GM19397 (cell line): ENCODE data around the gene INPP4A.
A peak's percentile ranks its signal among the peaks of the same experiment; 100 is the strongest.
"Not testable (repeated sequence)": the region's sequence is repeated elsewhere in the genome, so short reads cannot be mapped to it uniquely, and the experiment has no call there.

Experiments
- ATAC-seq: cut with Tn5 transposase; IDR thresholded peaks from one replicate; pipeline ENCODE4 v1.9.1; 2021; ENCODE audit warnings: mild to moderate bottlenecking, moderate library complexity; ENCODE audit not compliant: unreplicated experiment

Gene INPP4A

DNA sequence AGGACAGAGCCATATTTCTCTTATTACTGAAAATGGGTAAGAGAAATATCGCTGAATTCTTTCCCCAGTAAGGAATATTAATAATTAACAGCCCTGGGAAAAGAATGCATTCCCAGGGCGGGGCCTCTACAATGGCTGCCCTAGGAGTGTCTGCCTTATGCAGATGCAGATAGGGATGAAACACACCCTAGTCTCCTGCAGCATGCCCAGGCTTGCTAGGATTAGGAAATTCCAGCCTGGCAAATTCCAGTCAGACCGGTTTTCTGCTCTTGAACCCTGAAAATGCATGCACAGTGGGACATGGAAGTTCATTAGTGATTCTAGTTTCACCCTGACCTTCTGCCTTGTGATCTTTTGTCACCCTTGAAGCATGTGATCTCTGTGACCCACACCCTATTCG lies 9.0 kb upstream of the INPP4A start:
- not testable (repeated sequence) for ATAC-seq

DNA sequence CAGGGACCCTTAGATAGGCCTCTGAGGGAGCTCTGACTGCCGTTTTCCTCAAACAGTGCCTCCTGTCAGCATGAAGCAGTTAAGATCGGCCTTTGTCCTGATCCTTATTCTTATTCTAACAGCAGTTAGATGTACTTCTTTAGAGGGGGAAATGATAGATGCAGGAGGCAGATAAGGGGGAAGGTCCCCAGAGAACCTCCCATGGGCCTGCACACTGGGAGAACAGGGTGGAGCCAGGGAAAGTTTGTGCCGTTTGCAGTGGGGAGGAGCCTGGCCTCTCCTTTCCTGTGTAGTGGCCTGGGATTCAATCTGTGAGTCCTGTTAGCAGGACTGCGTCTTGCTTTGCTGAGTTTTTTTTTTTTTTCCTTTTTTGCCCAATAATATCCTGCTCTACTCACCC lies 7.9 kb upstream of the INPP4A start:
- ATAC-seq = no peak

DNA sequence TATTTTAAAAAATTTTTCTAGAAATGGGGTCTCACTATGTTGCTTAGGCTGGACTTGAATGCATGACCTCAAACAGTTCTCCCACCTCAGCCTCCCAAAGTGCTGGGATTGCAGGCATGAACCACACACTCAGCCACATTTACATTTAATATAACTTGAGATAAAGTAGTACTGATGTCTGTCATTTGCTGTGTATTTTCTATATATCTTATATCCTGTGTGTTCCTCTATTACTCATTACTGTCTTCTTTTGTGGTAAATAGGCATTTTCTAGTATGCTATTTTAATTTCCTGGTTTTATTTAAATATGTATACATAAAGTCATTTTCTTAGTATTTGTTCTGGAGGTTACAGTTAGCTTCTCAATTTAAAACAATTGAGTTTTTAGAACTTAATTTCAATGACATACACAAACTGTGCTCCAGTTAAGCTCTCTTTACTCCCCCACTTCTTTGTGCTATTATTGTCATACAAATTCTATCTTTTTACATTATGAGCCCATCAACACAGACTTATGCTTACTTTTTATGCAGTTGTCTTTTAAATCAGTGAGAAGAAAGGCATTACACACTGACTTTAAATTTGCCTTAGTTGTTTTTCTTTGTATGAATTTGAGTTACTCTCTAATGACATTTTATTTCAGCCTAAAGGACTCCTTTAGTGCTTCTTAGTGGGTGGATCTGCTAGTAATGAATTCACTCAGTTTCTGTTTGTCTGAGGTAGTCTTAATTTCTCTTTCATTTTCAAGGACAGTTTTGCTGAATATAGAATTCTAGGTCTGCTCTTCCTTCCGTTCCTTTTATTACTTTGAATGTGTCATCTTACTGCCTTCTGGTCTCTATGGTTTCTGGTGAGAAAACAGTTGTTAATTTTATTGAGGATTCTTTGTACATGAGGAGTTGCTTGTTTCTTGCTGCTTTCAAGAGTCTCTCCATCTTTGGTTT lies 6.2 kb upstream of the INPP4A start:
- no peak for ATAC-seq

DNA sequence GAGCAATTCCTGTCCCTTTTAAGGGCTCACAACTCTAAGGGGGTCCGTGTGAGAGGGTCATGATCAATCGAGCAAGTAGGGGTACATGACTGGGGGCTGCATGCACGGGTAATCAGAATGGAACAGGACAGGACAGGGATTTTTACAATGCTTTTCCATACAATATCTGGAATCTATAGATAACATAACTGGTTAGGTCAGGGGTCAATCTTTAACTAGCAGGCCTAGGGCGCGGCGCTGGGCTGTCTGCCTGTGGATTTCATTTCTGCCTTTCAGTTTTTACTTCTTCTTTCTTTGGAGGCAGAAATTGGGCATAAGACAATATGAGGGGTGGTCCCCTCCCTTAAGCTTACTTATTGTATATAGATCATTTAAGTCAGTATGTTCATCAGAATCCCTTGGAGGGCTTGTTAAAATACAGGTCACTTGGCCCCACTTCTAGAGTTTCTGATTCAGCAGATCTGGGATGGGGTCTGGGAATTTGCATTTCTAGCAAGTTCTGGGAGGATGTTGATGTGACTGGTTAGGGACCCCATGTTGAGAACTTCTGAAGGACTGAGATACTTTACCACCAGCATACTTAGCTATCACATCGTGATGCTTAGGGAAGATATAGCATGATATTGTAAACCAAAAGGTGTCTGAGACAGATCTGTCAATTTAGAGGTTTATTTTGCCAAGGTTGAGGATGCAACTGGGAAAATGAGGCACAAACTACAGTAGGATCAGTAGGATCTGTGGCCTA lies 2.8 kb upstream of the INPP4A start:
- ATAC-seq = no peak

DNA sequence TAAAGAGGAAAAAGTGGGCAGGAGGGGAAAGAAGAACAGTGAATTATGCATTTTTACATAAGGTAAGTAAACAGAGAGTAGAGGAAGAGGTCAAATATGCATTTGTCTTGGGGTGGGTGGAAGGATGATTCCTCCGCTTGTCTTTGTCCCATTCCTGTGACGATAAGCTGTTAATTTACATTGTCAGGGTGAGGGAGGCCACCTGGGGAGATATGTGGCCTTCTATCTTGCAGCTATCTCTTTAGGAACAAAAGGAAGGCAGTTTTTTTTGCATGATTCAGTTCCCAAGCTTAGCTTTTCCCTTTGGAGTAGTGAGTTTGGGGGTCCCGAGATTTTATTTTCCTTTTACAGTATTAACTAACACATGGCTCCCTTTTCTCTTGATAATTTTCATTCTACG lies 2.2 kb upstream of the INPP4A start:
- no peak for ATAC-seq

DNA sequence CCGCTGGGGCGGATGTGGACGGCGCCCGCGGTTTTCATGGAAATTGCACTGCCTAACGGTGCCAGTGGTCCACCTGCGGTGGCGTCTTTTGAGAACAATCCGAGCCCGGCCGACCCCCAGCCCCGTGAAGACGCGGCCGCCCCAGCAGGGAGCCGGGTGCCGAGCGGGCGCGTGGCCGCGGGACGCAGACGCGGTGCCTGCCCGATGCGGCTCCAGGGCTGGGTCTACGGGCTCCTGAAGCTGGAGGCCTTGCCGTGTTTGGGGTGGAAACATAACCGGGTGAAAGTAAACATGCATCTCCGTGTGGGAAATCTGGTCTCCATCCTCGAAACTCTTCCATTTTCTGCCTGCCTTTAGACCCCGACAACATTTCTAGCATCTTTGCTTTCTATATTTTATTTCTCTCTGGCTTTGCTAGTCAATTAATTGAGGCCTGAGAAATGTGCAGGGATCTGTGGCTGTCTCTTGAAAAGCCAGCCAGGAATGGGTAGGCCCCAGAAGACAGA lies 572 bp downstream of the INPP4A start:
- peak; percentile 27 for ATAC-seq

DNA sequence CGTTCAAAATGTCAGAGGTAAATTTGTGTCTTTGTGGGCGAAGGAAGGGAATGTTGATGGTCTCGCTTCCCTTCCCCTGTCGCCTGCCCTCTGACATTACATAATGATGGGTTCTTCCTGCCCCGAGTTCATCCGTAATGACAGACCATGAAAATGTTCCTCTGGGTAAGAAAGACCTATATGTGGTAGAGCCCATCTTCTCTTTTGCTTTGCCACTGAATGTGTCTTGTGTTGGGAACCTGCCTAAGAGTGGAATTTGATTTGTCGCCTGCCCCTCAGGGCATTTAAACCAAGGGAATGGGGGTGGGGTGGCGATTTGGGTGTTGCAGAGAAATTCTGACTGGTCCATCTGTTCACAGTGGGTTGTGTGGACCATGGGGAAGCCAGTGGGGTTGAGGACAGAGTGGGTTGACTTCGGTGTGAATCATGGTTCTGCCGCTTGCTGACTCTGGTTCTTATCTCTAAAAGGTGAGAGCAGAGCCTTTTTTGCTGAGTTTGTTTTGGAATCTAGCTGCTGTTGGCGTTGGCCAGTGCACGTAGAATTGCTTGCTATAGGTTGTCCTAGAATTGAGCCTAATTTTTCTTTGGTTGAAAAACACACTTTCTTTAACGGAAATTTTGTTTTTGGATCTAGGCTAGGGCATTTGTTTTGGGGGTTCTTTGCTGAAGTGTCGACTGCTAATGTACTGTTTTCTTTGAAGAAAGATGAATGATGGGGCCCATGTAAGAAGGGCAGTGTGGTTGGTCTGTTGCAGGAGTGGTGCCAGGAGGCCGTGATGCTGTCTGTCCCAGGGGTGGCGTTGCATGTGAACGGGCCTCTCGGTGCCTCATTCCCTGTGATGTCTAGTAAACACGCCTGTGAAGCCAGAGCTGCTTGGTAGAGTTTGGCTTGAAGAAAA lies 1.3 kb downstream of the INPP4A start:
- ATAC-seq = no peak

DNA sequence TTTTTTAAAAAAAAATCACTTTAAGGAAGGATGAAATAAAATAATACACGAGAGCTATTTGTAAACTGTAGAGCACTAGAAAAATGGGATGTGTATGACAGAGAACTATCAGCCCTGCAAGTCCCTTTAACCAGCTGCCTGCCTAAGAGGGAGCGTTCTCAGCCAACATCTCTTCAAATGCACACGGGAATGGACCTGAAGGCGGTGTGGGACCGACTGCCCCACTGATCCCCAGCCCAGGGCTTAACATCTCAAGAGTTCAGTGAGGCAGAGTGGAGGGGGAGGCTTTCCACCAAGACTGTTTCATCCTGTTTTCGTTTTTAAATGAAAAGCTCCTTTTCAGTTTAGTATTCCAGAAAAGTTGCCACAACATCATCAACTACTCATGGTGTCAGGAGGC lies 2.2 kb downstream of the INPP4A start:
- ATAC-seq = no peak

DNA sequence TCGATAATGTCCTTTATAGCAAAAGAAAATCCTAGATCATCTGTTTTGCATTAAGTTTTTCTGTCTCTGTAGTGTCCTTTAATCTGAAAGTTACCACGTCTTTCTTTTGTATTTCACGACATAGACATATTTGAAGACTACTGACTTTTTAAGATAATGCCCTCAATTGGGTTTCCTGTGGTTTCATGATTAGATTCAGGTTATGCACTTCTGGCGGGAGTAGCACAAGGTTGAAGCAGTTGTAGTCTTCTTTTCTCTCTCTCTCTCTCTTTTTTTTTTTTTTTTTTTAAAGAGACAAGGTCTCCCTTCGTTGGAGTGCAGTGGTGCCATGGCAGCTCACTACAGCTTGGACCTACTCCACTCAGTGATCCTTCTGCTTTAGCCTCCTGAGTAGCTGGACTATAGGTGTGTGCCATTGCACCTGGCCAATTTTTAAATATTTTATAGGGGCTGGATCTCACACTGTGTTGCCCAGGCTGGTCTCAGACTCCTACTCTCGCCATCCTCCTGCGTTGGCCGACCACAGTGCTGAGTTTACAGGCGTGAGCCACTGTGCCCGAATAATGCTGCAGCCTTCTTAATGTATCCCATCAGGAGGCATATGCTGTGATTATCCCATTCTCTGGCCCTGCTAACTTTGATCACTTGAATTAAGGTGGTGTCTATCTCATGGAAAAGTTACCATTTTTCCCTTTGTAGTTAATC lies 3.9 kb downstream of the INPP4A start:
- no peak for ATAC-seq

DNA sequence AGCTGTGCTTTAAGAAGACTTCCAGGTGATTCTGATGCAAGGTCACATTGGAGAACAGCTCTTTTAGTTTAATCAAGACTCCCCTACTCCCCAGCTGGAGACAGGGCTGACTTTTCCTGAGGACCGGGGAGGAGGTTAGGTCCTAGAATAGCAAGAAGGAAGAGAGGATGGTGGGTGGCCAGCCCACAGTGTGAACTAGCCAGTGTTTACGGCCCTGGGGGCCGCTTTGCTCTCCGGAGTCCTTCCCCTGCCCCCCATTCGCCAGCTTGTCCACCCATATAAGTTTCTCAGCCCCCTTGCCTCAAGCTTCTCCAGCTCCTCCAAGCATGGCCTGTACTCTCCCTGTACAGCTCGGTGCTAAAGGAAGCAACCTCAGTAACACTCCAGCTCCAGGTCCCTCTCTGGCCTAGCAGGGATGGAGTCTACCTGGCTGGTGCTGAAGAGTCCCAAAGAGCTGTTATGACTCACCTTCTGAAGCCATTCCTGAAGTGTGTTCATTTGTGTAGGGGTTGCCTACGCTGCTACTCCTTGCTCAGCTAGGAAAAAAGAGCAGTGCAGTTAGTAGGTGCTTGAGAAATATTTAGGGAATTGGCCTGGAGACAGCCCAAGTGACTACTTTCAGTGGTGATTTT lies 7.9 kb downstream of the INPP4A start:
- no peak for ATAC-seq

DNA sequence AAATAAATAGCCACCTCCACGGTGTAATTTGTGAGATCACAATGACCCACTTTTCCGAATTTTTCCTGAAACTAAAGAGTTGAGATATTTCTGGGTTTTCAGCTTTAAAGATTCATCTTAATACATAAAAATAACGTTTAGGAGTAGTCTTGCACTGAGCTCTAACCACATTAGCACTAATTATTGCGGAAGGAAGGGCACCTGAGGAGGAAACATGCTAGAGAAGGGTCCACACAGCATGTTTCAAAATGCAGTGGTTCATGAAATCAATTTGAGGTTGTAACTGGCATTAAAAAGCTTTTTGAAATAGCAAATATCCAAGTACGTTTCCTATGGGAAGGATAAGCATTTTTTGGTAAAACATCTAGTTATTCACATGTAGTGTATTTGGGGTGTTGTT lies 8.4 kb downstream of the INPP4A start:
- no peak for ATAC-seq

DNA sequence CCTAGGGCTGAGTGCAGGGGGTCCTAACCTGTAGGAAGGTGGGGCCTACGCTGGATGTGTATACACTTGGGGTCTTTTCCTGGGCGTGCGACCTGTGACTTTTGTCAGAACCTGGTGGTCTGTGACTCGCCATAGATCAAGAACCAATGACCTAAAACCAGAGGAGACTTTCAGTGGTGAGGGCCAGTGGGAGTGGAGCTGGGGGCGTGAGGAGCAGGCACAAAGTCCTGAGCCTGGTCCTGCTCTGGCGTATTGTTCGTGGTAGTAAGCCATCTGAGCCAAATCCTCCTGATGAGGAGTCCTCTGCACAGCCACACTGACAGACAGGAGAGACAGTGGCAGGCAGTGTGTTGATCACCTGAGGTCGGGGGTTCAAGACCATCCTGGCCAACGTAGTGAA lies 8.9 kb downstream of the INPP4A start:
- ATAC-seq = no peak

DNA sequence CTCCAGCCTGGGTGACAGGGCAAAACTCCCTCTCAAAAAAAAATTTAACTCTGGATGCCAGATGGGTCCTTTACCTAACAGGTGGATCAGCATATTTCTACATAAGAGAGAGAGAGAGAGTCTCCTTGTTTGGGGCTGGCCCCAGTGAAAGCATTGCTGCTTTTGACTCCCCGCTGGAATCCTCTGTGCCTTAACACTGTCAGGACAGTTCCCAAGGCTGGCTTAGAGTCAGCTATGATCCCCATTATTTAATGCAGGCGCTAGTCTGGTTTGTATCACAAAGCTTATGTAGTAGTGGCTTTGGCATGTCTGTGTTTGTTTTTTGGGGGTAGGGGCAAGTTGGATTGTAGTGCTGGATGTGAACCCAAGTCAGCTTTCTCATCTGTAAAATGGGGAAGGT lies 9.4 kb downstream of the INPP4A start:
- ATAC-seq = no peak

DNA sequence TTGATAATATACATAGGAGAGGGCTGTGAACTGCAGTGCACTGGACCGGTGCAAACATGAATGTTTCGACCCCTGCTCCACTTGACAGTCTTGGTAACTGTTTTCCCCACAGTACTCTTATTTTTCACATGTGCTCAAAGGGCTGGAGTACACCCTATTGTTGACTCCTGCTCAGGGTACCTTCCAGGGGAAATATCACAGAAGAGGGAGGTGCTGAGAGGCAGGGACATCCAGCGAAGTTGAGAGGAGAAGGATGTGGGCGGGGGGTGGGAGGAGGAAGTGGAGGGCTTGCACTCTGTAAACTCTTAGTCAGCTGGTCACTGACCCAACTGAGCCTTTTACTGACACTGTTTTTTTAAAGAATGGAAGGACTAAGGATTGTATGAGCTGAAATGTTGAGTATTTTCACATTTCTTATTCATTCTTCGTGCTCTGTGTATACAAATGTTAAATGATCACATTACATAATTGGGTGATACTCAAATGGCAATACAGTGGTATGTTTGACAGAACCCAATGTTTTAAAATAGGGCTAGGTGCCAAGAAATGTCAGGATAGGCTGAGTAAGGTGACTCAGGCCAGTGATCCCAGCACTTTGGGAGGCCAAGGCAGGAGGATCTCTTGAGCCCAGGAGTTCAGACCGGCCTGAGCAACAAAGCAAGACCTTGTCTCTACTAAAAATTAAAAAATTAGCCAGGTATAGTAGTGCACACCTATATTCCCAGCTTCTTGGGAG lies 10.0 kb downstream of the INPP4A start:
- ATAC-seq = no peak

DNA sequence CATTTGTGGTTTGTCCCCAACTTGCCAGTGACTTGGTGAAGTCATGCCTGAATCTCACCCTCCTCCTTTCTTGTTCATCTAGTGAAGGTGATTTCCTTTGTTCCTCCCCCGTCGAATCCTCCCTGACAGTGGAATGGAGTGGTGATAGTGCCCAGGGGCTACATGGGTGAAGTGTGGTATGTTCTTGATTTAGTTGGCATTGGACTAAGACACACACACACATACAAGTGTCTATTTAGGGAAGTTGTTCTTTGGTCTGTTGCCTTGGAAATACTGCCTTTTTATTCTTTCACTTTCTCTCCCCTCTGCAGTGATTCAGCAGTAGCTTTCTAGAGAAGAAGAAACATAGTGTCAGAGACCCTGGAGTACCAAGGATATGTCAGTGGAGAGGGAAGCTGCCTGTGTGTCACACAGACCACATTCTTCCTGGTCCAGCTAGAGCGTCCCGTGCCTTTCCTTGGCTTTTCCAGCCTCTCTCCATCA lies 10.9 kb downstream of the INPP4A start:
- ATAC-seq = peak; percentile 46

DNA sequence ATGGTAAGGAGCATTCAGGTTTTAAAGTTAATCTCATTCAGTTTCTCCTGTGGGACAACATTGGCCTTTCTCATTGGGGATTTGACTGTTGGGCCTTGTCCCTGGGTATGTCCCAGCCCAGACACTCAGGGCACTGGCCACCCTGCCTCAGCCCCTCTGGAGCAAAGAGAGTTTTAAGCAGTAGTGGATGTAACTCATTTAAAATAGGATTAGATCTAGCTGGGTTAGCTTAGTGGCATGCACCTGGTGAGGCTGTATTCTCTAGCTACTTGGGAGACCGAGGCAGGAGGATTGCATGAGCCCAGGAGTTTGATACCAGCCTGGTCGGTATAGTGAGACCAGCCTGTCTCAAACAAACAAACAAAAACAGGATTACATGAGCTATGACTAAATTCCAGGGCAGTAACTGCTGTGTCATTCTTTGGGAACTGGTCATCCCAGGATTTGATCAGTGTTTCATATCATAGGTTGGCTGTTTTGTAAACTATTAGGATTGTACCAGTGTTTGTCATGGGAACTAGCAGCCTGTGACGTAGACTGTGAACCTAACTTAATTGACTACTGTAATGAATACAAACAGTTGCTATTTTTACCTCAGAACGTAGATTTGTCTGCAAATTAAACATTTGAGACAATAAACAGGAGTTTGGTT lies 12.5 kb downstream of the INPP4A start:
- no peak for ATAC-seq

DNA sequence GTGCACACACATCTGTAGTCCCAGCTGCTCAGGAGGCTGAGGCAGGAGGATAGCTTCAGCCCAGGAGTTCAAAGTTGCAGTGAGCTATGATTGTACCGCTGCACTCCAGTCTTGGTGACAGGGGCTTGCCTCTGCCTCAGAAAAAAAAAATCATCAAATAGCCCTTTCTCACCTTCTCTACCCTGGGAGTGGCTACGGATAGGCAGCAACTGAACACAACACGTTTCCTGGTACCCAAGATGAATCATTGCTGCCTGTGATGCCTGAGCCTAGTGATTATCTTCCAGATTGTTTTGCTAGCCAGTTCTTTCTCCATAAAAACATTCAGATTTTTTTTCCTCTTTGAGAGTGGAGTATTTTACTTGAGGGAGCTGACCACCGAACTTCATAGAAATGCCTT lies 13.5 kb downstream of the INPP4A start:
- no peak for ATAC-seq

DNA sequence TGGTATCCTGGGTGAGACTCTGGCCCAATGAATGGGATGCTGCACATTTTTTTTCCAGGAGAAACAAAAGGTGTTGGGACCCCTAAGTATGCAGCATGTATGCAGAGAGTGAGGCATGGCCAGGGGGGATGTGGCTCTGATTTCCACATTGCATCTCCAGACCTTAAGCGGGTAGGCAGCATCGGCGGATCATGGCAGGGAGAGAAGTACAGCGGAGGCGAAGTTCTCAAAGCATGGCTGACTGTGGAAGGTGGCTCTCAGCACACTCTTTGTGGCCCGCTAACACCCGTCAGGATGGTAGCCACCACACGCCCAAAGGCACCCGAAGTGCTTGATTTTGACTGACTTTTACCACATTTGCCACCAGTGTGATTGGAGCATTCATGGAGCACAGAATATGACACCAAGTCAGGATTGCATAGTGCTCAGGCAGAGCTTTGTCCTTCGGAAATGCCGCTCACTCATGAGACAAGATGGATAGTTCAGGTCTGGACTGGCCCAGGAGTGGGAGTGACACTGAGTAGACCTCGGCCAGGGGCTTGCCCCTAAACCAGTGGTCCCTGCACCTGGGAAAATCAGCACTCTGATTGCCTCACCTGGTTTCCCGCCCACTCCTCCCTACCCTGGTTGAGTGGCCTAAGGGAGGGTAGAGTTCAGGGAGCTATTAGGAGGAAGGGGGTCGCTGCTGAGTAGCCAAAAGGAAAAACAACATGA lies 14.2 kb downstream of the INPP4A start:
- no peak for ATAC-seq
